Dedifferentiated amniotic fluid mesenchymal stem cell (primary cell): ENCODE results near the gene PROK2.

Experiments used
- DNase-seq: peaks from one replicate; pipeline ENCODE4 v3.0.0-alpha.2; 2016; ENCODE audit errors: extremely low spot score

PROK2 gene

GRCh38 chr3:71742621-71743020 is 42.3 kb downstream of the PROK2 start:
- DNase-seq: no peak

GRCh38 chr3:71734881-71735280 is 50.1 kb downstream of the PROK2 start:
- DNase-seq: no peak

- no peak for DNase-seq
Observed at GRCh38 chr3:71733319-71733718, 51.6 kb downstream of the PROK2 start.

GRCh38 chr3:71732637-71733036 is 52.3 kb downstream of the PROK2 start:
- DNase-seq: no peak

- no peak for DNase-seq
Observed at GRCh38 chr3:71728632-71729342, 56.2 kb downstream of the PROK2 start.

GRCh38 chr3:71726146-71726545 is 58.8 kb downstream of the PROK2 start:
- DNase-seq: no peak

GRCh38 chr3:71725271-71725991 is 59.5 kb downstream of the PROK2 start, which contains the start of gene EIF4E3:
Gene EIF4E3 (minus strand): TSS chr3:71725402. CDS start chr3:71725367, 35 bp downstream.
- DNase-seq: no peak

- DNase-seq: no peak
Observed at GRCh38 chr3:71724584-71725270, 60.2 kb downstream of the PROK2 start.

- no peak for DNase-seq
Observed at GRCh38 chr3:71724171-71724453, 60.8 kb downstream of the PROK2 start.

- no peak for DNase-seq
Observed at GRCh38 chr3:71723452-71724170, 61.3 kb downstream of the PROK2 start.

- no peak for DNase-seq
Observed at GRCh38 chr3:71722693-71723092, 62.3 kb downstream of the PROK2 start.
